Medulla oblongata (tissue), 1 donor: Measurements from ENCODE around the gene HLA-F.

ENCODE experiments used
- DNase-seq: peaks from one replicate; pipeline ENCODE4 v3.0.0-alpha.2; 2015; ENCODE audit errors: extremely low spot score

The HLA-F gene

DNA sequence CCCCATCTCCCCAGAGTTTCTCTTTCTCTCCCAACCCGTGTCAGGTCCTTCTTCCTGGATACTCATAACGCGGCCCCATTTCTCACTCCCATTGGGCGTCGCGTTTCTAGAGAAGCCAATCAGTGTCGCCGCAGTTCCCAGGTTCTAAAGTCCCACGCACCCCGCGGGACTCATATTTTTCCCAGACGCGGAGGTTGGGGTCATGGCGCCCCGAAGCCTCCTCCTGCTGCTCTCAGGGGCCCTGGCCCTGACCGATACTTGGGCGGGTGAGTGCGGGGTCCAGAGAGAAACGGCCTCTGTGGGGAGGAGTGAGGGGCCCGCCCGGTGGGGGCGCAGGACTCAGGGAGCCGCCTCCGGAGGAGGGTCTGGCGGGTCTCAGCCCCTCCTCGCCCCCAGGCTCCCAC lies at the start of gene HLA-F:
Gene HLA-F, plus strand, starts transcription at position 173 of the 404 bp plus-strand sequence. Its CDS starts 30 bp downstream, at position 203.
- DNase-seq: peak; percentile 98

DNA sequence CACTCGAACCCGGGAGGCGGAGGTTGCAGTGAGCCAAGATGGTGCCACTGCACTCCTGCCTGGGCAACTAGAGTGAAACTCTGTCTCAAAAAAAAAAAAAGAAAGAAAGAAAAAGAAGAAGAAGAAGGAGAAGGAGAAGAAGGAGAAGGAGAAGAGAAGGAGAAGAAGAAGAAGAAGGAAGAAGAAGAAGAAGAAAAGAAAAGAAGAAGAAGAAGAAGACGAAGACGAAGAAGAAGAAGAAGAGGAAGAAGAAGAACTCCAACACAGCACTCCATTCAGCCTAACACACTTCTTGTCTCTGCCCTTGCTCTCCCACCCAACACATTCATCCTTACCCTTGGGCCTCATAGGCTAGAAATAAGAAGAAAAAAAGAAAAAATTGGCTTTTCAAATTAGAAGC lies 49.2 kb upstream of the HLA-F start:
- no peak for DNase-seq

DNA sequence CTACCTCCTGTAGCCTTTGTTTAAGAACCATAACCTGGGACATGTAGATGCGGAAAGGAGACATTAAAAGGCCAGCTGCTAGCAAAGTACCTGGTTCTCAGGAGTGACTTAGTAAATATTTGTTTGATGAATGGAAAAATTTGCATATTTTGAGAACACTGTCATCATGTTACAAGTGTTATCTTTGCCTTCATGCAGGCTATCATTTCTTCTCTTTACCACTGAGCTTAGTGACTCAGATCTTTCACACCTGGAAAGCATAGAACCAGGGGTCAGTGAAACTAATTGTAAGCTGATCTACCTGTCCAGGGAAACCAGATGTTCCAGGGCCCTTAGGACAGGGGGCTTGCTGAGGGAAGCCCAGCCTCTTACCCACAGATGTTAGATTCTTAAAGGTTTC lies 47.7 kb upstream of the HLA-F start:
- DNase-seq: no peak

DNA sequence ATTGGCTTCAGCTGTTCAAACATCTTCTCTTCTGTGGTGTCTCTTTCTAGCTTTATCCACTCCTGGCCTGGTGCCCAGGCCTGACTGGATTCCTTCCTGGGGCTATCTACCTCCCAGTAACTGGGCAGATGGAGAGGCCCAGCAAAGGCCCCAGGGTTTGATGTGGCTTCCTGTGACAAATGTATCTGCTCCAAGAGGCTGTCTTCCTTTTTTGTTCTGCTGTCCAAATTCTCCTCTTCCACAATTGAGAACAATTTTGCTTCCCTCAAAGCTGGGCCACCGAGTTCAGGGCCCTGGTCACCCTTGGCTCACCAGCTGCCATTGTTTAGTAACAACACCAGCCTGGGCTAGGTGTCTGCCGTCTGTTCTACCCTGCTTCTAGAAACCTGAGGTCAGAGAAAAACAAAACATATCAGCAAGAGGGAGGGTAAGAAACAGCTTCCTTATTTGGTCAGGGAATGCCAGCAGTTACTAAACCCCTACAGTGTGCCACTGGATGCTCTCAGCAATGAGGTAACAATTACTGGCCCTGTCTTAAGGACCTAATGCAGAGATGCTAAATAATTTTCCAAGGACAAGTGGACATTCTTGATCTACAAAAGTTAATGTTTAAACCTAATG lies 46.1 kb upstream of the HLA-F start:
- no peak for DNase-seq

DNA sequence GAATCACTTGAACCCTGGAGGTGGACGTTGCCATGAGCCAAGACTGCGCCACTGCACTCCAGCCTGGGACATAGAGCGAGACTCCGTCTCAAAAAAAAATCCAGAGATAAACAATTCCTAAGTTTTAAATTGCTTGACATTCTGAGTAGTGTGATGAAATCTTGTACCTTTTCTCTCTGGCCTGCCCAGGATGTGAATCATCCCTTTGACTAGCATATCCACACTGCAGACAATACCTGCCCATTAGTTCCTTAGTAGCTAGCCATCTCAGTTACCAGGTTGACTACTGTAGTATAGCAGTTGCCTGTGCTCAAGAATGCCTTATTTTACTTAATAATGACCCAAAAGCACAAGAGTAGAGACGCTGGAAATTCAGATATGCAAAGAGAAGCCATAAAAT lies 45.1 kb upstream of the HLA-F start:
- no peak for DNase-seq

DNA sequence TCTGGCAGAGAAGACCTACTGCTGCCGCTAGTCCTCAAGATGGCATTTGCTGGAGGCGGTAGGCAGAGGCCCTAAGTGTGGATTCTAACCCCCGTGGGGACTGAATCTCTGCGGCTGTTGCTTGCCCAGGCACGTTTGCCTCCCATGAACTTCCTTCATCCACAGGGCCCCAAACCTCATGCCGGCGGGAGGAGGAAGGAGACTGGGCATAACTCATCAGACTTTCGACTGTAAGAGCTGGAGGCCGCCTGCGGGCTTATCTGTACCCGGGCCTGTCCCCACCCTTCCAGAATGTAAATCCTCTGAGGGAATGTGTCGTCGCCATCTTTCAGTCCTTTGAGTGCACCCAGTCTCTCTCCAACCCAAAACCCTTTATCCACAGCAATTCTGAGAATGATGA lies 43.3 kb upstream of the HLA-F start:
- DNase-seq: no peak

DNA sequence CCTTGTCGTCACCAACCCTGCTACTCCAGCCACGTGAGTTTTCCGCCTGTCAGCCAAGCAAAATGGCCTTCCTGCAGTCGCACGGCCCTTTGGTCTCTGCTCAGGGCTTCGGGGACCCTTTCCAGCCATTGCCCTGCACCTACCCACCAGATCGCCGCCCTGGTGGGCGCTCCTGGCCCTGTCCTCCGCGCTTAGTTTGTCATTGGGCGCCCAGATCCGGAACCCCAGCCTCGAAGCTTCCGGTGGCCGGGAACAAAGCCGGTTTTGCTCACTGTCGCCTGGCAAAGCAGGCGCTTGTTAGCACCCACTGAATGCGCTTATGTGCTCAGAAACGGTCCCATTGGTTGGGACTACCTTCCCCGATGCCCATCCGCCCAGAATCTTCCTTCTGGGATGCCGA lies 42.8 kb upstream of the HLA-F start:
- DNase-seq: no peak

DNA sequence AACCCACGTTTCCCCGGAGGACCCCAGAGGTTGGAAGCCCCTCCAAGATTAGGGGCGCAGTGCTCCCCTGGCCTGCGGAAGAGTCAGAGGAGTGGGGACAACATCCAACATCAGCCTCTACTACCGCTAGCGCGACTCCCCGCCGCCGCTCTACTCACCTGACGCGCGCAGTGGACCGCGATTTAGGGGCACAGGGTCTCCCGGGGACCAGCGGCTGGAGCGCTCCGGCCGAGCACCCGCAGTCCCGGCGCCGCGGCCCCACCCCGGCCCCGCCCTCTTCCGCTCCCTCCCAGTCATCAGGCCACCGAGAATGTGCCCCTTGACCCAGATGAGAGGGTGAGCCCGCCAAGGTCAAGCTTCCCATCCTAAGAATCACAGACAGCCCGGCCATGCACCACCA lies 42.3 kb upstream of the HLA-F start, which contains the start of gene ZFP57:
Gene ZFP57, minus strand, starts transcription at position 249 of the 400 bp plus-strand sequence. CDS start 4,149 bp downstream, outside the sequence.
- no peak for DNase-seq

DNA sequence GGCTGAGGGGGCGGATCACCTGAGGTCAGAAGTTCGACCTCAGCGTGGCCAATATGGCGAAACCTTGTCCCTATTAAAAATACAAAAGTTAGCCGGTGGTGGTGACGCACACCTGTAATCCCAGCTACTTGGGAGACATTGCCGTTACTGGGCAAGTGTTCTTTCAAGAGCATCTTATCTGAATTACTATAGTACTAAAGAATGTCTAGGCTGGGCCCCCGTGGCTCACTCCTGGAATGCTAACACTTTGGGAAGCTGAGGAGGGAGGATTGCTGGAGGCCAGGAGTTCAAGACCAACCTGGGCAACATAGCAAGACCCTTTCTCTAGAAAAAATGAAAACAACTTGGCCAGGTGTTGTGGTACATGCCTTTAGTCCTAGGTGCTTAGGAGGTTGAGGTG lies 41.4 kb upstream of the HLA-F start:
- no peak for DNase-seq

DNA sequence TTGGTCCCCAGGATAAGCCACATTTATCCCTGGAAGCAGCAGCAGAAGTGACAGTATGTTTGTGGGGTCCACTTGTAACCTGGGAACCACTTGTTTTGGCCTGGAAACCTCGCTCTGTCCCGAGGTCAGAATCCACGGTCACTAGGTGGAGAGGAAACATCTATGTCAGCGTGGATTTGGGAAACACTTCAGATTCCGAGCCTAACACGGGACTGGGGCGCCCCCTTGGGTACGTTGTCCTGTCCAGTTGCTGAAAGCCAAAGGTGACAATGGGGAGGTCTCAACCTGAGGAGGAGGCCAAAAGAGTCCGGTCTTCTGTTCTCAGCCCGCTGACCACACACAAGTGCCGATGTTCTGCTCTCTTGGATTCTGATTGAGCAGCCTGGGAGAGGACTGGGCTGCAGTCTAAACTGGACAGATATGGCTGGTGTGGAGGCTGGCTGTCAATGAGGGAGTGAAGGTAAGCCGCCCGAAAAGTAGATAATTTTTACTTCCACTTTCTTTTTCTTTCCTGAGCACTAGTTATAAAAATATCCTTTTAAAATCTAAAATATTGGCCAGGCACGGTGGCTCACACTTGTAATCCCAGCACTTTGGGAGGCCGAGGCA lies 37.4 kb upstream of the HLA-F start:
- no peak for DNase-seq

DNA sequence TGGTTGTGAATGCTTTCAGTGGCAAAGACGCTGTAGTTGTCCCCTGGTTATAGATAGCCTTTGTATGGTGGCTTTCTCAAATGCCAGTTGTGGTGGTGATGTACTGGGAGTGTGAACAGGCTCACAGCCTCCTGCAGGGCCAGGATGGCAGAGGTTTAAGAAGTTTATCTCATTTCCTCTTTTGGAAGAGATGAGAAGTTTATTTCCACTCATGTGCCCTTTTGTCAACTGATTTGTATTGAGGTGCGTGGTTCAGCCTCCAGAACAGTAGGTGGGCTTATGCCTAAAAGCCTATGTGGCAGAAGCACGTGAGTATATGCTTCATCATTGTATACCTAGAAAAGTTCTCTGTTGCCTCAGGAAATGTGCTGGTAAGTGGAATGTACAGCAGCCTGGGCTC lies 28.6 kb upstream of the HLA-F start:
- no peak for DNase-seq

DNA sequence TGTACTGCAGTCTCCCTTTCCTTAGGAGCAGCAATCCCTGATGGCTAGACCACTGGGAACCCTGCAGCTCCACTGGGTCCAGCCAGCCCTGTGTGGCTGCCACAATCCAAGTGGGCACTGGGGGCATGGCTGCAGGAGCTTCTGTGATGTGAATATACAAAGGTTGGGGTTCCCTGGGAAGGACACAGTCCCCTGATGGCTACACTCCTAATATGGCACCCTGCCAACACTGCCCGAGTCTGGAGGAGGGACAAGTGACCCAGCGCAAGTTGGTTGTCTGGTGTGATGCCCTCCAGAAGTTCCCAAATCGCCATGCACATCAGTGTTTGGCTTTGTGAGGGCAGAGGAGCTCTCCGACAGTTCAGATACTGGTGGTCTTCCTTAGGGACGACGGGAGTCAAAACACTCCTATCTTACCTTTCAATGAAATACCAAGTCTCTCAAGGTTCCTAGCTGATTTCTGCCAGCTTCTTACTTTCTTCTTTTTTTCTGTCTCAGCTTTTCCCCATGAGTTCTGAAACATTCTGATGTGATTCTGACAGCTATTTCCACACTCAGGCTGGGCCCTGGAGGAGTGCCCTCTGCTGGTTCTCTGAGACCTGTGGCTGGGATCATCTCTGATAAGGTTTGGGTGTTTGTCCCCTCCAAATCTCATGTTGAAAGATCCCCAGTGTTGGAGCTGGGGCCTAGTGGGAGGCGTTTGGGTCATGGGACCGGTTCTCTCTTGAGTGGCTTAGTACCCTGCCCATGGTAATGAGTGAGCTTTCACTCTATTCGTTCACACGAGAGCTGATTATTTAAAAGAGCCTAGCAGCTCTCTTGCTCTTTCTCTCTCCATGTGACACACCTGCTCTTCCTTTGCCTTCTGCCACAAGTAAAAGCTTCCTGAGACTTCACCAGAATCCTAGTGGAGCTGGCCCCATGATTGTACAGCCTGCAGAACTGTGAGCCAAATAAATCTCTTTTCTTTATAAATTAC lies 26.8 kb upstream of the HLA-F start:
- DNase-seq: peak; percentile 42

DNA sequence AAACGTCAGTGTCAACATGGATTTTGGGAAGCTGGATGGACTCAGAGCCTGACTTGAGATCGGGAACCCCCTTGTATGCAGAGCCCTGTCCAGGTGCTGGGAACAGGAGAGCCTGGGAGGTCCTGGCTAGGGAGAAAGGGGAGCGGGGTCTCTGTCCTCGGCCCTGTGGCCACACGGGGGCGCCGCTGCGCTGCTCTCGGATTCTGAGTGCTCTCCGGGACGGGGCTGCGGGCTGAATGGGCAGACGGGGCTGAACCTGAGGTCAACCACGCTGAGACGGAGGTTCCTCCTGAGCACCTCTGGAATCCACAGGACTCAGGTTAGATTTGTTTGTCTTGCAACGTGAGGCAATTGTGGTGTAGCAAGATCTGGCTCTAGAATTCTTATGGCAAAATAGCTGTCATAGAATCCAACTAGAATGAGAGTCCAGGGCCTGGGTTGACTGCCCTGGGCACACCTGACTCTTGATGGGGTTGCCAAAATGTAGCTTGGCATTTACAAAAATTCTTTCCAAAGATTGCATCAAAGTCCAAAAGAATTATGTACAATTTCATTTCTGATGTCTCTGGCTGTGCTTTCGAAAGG lies 20.6 kb upstream of the HLA-F start:
- peak; percentile 45 for DNase-seq

DNA sequence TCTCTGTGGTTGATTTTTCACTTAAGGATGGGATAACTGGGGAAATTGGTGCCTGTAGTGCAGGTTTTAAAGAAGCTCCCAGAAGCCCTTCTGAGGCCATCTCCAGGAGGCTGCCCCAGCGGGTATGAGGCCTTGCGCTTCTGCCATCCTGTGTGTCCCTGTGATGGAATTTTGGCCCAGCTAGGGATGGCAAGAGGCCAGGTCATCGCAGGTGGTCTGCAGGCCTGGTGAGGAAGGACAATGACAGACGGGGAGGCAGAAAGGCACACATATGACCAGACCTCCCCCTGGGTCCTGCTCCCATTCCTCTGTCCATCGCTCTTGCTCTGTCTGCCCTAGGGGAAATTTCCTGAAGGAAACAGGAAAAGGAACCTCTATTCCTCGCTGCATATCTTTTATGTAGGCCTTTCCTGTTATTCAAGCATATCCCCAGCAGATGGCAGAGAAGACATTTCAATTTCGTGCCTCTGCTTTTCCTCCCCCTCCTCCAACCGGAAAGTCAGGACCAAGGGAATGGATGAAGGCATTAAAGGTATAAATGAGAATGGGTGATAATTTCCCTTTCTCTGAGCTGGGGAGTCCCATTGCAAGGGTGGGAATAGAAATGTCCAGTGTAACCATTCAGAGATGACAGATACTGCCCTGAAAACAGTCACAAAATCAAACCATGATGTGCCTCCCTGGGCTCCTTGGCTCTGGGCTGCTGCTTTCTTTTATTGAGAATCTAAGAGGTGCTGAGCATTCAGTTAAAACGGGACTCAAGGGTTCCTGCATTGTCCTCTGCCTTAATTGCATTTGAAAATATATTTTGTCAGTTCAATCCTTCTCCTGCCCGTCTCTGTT lies 17.6 kb upstream of the HLA-F start:
- DNase-seq: peak; percentile 79

DNA sequence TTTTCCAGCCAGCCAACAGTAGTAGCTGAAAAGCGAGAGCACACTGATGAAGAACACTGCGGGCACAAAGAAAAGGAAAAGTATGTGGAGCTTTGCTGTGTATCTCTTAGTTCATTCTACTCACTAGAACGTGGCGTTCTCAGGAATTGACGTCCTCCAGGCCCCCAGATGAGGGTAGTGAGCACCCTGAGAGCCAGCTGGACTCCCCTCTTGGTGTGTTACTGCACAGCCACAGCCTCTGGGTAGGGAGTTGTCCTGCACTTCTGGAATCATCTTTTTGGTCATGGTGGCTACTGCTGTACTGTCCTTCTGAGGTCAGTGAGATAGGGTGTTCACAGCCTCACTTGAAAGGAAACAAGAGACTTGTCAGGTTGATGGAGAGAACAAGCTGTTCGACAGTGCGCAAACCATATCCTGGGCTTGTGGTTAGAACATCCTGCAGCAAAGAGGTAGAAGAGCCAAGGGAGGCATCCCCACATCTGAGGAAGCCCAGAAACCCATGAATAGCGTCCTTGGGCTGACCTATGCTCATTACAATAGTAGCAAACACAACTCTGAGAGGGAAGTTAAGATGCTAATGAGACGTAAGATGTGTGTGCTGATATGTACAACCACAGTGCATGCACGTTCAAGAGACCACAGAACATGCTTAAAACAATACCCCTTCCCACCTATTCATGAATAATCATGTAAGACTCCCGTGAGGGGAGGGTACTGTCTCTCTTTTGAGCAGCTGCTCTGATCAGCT lies 14.6 kb upstream of the HLA-F start:
- DNase-seq: no peak

DNA sequence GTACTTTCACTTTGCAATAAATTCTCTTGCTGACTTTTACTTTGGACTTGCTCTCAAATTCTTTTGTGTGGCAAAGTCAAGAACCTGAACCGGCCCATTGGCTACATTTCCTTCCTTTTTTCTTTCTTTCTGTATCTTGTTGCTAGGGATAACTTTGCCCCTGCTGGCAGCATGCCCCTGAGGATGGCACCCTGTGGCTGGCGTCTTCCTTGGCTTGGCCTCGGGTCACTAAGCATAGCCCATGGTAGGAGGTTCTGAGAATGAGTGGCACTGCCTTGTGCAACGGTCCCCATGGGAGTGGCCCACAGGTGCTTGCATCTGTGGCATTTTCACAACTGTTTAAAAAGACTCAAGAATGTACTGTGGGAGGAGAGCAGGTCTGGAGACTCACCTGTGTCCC lies 14.0 kb upstream of the HLA-F start:
- DNase-seq: no peak

DNA sequence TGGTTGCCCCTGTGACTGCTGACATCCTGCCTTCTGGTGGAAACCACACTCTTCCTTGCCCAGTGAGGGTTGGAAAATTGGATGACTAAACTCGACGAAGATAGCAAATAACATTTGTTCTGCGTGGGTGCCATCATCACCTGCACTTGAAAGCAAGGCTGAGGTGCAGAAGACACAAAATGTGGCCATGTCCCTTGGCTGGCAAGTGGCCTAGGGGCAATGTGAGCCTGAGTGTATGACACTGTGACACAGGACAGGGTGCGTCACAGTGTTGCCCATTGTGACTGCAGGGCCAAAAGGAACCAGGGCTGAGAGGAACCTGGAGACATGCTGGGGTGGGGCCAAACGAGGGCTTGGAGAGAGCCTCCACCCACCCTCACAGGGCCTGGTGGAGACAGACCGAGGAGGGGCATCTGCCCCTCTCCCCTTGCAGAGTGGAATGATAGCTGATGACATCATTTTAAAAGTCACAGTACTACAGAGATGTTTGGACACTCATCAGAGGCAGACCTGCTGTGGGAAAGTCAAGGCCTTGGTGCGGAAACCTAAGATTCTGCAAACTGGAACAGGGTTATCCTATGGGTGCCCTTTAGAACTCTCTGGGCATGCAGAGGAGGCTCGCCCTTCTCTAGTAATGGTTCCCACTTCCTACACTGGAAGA lies 12.8 kb upstream of the HLA-F start:
- DNase-seq: no peak

DNA sequence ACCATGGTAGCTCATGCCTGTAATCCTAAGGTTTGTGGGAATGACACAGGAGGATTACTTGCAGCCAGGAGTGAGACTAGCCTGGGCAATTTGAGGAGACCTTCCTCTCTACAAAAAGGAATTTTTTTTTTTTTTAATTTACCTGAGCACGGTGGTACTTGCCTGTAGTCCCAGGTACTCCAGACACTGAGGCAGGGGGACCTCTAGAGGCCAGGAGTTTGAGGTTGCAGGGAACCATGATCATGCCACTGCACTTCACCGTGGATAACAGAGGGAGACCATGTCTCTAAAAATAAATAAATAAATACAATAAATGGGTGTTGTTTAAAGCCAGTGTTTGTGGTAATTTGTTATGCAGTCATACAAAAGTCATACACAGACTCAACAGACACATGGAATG lies 2.4 kb upstream of the HLA-F start:
- DNase-seq: no peak

DNA sequence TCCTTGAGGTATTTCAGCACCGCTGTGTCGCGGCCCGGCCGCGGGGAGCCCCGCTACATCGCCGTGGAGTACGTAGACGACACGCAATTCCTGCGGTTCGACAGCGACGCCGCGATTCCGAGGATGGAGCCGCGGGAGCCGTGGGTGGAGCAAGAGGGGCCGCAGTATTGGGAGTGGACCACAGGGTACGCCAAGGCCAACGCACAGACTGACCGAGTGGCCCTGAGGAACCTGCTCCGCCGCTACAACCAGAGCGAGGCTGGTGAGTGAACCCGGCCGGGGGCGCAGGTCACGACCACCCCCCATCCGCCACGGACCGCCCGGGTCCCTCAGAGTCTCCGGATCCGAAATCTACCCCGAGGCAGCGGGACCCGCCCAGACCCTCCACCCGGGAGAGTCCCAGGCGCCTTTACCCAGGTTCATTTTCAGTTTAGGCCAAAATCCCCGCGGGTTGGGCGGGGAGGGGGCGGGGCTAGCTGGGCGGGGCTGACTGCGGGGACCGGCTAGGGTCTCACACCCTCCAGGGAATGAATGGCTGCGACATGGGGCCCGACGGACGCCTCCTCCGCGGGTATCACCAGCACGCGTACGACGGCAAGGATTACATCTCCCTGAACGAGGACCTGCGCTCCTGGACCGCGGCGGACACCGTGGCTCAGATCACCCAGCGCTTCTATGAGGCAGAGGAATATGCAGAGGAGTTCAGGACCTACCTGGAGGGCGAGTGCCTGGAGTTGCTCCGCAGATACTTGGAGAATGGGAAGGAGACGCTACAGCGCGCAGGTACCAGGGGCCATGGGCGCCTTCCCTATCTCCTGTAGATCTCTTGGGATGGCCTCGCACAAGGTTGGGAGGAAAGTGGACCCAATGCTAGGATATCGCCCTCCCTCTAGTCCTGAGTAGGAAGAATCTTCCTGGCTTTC lies 693 bp downstream of the HLA-F start:
- DNase-seq: no peak
